ENCODE measurements around the gene ING3. TPM values are rescaled to one million over a fixed set of nuclear protein-coding genes. Genes with fewer than 3 reads are reported as not detected.
A peak's percentile ranks its signal among the peaks of the same experiment; 100 is the strongest.

The ING3 gene
- total and polyA plus RNA-seq, 12 donors: 5.5 to 31.9 (median 14.4) TPM

DNA sequence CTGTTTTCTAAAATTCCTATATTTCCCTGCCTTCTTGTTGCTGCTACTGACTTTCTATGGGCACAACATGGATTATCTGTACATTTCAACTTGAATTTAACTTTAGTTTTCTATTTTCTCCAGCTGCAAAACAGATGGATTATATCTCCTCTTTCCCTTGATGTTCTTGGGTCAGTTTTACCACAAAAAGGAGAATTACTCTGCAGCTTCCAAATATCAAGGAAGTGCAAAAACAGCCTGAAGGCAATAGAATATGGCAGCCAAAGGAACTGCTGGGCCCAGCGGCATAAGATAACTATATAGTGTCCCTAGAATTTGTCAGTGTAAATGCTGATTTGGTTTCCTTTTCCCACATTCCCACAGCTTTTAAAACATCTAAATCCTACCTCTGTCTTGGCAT, 67.0 kb downstream of the ING3 start:
- H3K9me3 ChIP-seq (replicated peaks in 1 of 3): no peaks in the 10 kb centered on the region
- no peak overlapping the region for H3K4me3 ChIP-seq
- DNase-seq: no peak
- no peaks in the 10 kb centered on the region for H3K27me3 ChIP-seq
- TF ChIP-seq, protein P1, sequence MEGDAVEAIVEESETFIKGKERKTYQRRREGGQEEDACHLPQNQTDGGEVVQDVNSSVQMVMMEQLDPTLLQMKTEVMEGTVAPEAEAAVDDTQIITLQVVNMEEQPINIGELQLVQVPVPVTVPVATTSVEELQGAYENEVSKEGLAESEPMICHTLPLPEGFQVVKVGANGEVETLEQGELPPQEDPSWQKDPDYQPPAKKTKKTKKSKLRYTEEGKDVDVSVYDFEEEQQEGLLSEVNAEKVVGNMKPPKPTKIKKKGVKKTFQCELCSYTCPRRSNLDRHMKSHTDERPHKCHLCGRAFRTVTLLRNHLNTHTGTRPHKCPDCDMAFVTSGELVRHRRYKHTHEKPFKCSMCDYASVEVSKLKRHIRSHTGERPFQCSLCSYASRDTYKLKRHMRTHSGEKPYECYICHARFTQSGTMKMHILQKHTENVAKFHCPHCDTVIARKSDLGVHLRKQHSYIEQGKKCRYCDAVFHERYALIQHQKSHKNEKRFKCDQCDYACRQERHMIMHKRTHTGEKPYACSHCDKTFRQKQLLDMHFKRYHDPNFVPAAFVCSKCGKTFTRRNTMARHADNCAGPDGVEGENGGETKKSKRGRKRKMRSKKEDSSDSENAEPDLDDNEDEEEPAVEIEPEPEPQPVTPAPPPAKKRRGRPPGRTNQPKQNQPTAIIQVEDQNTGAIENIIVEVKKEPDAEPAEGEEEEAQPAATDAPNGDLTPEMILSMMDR (IDR thresholded peaks at IDR 0.05): no peak
- TF ChIP-seq POLR2A (IDR thresholded peaks at IDR 0.05): no peak
- 63 to 82% (median 80%) methylated on average over 1 of the region's 1 CpG for whole genome bisulfite sequencing, 4 donors
- intact Hi-C loops (cut with DNase I): no loop called here
- no peak overlapping the region for H3K27ac ChIP-seq
- H3K36me3 ChIP-seq (replicated peaks in 1 of 2): no peaks in the 10 kb centered on the region
- H3K4me1 ChIP-seq (replicated peaks in 1 of 2): peaks cover 13 to 50% of the 10 kb centered on the region in 2 donors

DNA sequence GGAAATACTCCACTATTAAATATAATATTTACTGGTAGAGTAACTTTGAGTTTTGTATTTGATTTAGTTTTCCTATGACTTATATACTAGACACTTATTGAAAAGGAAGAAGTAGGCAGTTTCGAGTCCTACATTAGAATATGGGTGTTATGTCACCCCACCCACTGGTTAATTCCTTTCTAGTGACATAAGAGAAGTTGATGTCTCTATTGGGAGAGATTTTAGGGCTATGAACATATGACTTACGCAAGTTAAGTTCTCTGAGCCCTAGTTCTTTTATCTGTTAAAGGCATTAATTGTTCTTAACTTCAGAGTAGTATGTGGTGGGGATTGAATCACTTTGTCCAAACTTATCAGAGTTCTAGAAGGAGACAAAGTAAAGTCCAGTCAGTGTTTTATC, 68.4 kb downstream of the ING3 start:
- H3K27me3 ChIP-seq: no peaks in the 10 kb centered on the region
- no peak for TF ChIP-seq POLR2A (IDR thresholded peaks at IDR 0.05)
- TF ChIP-seq, protein P1 (IDR thresholded peaks at IDR 0.05): no peak
- H3K27ac ChIP-seq: peak overlapping the region in 2 of 5 donors; percentile 6 to 30
- no peaks in the 10 kb centered on the region for H3K9me3 ChIP-seq (replicated peaks in 1 of 3)
- H3K36me3 ChIP-seq (replicated peaks in 1 of 2): no peaks in the 10 kb centered on the region
- no peak for DNase-seq
- H3K4me1 ChIP-seq (replicated peaks in 1 of 2): peaks cover 17 to 56% of the 10 kb centered on the region in 2 donors
- 63 to 79% (median 74%) methylated on average over 2 of the region's 2 CpGs for WGBS, 4 donors
- intact Hi-C loops (cut with DNase I): no loop called here
- no peak overlapping the region for H3K4me3 ChIP-seq

DNA sequence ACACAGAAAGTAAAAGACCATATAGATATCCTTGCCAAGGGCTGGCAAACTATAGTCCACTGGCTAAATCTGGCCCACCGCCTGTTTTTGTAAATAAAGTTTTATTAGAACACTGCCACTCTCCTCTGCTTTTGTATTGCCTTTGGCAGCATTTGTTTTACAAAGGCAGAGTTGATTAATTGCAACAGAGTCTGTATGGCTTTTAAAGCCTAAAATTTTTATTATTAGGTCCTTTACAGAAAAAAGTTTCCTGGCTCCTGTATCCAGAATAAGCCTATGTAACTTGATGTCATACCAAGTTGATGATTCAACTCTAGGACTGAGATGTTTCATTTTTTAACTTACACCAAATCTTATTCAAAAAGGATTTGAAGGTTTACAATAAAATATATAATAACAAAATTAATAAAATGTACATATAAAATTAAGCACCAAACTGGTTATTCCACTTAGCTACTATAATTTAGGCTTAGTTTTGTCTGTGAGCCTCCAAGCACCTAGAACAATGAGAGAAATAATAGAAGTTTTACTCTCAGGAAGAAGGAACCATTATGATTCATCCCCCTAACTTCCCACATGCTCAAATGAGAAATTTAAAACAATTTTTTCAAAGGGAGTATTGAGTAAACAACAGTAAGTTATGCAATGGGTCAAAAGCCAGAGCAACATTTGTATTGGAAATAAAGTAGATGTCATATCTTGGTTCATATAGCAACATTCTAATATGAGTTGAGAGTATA, 69.8 kb downstream of the ING3 start:
- DNase-seq: no peak
- H3K27ac ChIP-seq: peak overlapping the region in 3 of 5 donors; percentile 21 to 54 (median 28)
- peaks cover 13 to 61% of the 10 kb centered on the region in 2 donors for H3K4me1 ChIP-seq (replicated peaks in 1 of 2)
- no peaks in the 10 kb centered on the region for H3K27me3 ChIP-seq
- H3K4me3 ChIP-seq: no peak overlapping the region
- TF ChIP-seq, protein P1 (IDR thresholded peaks at IDR 0.05): no peak
- TF ChIP-seq POLR2A (IDR thresholded peaks at IDR 0.05): no peak
- intact Hi-C loops (cut with DNase I): no loop called here
- H3K9me3 ChIP-seq (replicated peaks in 1 of 3): no peaks in the 10 kb centered on the region
- no peaks in the 10 kb centered on the region for H3K36me3 ChIP-seq (replicated peaks in 1 of 2)
- WGBS, 4 donors: 83 to 98% (median 96%) methylated on average over 1 of the region's 1 CpG

GRCh38 chr7:121020989-121021969, 70.7 kb downstream of the ING3 start:
- no peaks in the 10 kb centered on the region for H3K27me3 ChIP-seq
- peaks cover 9 to 55% of the 10 kb centered on the region in 2 donors for H3K4me1 ChIP-seq (replicated peaks in 1 of 2)
- 72 to 79% (median 74%) methylated on average over 5 of the region's 5 CpGs for WGBS, 4 donors
- TF ChIP-seq POLR2A (IDR thresholded peaks at IDR 0.05): no peak
- TF ChIP-seq, protein P1 (IDR thresholded peaks at IDR 0.05): no peak
- no peak overlapping the region for H3K4me3 ChIP-seq
- no peaks in the 10 kb centered on the region for H3K36me3 ChIP-seq (replicated peaks in 1 of 2)
- intact Hi-C loops (cut with DNase I): no loop called here
- no peaks in the 10 kb centered on the region for H3K9me3 ChIP-seq (replicated peaks in 1 of 3)
- DNase-seq: no peak
- H3K27ac ChIP-seq: peak overlapping the region in 2 of 5 donors; percentile 26 to 28

Measured in adrenal gland (tissue), 12 donors.